ENCODE data around the gene SHROOM2.
"Not testable (repeated sequence)": the region's sequence is repeated elsewhere in the genome, so short reads cannot be mapped to it uniquely, and the experiment has no call there.

SHROOM2 gene

DNA sequence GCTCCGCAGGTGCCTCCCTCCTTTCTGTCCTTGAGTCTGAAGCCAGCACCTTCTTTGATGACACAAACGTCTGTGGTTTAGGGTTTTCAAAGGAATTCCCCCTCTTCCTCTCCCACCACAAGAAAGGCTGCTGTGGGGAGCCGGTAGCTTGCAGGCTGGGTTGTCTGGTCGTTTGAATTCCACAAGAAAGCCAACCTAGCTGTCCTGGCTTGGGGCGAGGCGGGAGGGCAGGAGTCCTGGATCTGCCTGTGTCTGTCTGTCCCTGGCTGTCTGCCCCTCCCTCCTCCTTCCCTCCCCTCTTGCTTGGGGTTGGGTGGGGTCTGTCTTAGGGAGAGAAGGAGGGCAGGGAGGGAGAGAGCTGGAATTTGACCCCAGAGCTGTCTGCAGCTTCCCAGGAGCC, 56.3 kb downstream of the SHROOM2 start:
- DNase-seq, result no peak

- no peak for DNase-seq
Observed at GRCh38 chrX:9844936-9845577, 58.8 kb downstream of the SHROOM2 start.

DNA sequence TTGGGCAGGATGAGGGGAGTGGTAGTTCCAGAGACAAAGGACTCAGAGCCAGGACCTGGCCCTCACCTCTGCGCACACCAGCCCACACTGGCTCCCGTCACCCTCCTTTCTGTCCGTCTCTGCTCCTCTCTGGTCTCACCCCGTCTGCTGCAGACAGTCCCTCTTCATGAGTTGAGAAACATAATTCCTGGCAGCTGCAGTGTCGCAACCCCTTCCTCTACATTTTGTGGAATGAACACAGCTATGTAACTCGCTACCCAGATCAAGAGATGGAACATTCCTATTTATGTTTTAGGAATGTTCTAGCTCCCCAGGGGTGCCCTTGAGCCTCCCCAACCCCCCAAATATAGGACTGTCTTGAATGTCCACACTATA, 59.3 kb downstream of the SHROOM2 start:
- DNase-seq, result no peak

DNA sequence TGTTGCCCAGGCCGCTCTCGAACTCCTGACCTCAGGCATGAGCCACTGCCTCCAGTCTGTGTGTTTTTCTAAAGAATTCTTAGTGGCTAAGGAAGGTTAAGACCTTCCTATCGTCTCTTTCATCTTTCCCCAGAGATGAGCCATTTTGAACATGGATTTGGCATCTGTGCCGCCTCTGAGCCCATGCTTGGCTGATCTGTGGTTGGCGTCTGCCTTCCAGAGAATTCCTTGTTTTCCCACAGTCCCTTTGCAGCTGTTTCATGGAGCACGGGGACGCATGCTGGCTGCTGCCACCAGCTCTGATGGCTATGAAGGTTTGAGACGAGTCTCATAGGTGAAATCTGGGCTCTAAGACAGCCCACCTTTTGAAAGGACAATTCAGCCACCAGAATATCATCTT, 60.4 kb downstream of the SHROOM2 start:
- DNase-seq, result no peak

DNA sequence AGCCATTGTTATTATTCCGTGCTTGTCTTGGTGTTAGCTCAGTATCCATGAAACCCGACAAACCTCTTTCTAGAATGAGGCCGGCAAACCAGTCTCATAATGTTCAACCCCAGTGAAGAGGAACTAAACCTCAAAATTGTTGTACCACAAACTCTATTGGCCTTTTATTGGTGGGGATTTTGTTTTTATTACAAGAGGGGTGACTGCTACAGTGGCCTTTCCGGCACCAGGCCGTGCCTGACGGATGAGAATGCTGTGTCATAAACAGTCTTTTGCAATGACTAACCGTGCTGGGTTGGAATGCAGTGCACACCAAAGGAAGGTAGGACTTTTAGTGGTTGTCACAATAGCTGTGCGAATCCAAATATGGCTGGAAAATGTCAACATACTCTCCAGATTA, 60.8 kb downstream of the SHROOM2 start:
- DNase-seq, result no peak

GRCh38 chrX:9848718-9849479, 62.7 kb downstream of the SHROOM2 start:
- no peak for DNase-seq

DNA sequence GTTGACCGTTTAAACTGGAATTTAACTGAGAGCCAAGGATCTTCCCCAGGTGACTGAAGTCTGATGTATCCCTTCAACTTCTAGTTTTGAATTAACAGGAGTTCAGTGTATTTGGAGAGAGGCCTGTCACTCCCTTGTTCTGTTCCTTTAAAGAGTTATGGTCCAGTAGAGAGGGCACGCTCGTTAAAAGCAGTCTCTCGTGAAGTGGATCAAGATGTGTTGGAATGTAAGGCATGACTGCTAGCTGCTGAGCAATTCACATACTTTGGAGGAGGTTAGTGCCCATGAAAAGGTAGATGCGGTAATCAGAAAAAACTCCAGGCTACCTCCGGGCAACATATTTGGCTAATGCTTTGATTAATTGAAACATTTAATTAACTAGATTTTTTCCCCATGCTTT, 65.7 kb downstream of the SHROOM2 start:
- no peak for DNase-seq

- no peak for DNase-seq
Observed at GRCh38 chrX:9853307-9853706, 67.1 kb downstream of the SHROOM2 start.

GRCh38 chrX:9855561-9856283, 69.5 kb downstream of the SHROOM2 start:
- DNase-seq, result no peak

DNA sequence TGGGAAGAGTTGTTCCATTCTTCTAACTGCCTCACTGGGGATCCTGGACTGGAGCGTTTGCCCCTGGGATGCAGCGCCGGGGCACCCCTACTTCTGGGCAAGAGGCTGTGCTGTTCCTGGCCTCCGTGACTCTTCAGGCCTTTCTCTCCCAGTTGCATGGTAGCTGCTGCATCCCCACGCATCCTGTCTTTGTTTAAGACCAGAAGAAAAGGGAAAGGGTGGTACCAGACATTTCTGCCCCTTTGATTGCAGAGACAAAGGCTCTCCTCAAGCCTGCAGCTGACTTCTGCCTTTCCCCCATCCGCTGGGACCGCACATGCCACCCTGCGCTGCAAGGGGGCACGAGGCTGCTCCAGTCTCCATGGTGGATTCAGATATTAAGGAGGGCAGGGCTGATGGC, 70.4 kb downstream of the SHROOM2 start:
- DNase-seq, result no peak

DNA sequence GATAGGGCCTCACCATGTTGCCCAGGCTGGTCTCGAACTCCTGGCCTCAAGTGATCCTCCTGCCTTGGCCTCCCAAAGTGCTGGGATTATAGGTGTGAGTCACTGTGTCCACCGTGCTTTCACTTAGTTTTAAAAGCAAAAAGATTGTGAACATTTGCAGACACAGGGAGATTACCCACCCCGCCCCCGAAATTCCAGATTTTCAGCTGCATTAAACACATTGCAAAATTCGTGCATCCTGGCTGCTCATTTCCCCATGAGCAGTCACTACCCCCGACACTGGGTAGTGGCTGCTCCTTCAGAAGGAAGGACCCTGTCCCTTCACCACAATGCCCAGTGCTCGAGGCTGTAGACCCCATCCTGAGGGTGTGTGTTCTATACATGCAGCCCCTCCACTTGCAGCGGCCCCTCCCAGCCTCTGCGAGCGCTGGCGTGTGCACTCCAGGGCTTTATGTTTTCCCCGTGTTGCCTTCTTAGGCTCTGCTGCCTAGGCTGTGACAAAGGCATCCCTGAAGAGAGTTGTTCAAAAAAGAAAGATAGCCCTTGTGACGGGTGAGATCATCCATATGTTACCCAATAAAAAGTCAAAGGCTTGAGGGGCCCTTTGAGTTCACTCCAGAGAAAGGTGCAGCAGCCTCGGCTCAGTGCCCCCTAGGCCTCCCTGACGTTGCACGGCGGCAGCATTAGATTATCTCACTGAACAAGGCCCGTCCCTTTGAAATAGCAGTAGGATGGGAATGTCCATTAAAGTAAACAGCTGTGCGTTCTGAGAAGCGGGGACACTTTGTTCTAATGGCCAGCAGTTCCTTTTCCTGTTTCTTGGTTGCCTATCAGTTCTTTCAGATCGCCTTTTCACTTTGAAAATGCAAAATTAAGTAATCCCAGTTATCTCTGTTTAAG, 71.6 kb downstream of the SHROOM2 start:
- DNase-seq, result no peak

GRCh38 chrX:9858684-9859083, 72.5 kb downstream of the SHROOM2 start:
- not testable (repeated sequence) for DNase-seq

DNA sequence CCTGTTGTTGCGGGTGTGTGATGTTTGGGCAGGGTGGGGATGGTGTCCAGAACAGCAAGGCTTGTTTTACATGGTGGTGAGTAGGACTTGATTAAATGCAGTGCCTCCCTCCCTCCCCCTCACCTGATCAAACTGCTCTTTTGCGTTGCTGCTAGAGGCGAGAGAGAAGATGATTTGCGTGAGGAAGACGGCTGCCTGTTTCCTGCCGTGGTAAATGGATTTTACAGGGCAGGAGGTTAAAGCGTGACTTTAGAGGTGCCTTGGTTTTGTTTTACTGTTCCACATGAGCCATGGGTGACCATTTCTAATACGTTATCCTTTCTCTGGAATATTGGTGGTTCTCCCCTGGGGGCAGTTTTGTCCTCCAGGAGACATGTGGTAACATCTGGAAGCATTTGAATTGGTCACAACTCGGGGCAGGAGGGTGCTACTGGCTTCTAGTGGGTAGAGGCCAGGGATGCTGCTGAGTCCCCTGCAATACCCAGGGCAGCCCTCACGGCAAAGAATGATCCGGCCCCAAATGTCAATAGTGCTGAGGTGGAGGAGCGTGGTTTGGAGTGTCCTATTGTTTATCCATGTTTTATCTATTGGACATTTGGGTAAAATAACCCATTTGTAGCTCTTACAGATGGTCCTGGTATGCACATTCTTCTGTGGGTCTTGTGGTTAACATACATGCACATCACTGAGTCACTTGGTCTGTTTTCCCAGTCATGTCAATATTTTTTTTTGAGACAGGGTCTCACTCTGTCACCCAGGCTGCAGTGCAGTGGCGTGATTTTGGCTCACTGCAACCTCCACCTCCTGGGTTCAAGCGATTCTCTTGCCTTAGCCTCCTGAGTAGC, 73.7 kb downstream of the SHROOM2 start:
- DNase-seq, result no peak

DNA sequence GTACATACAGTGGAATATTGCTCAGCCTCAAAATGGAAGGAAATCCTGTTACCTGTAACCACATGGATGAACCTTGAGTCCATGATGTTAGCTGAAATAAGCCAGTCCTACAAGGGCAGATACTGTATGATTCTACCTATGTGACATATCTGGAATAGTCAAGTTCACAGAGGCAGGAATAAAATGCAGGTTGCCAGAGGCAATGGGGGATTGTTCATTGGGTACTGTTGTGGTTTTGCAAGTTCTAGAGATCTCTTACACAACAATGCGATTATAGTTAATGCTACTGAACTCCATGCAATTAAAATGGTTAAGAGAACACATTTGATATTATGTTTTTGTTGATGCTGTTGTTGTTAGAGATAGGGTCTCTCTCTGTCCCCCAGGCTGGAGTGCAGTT, 74.6 kb downstream of the SHROOM2 start:
- DNase-seq, result no peak

DNA sequence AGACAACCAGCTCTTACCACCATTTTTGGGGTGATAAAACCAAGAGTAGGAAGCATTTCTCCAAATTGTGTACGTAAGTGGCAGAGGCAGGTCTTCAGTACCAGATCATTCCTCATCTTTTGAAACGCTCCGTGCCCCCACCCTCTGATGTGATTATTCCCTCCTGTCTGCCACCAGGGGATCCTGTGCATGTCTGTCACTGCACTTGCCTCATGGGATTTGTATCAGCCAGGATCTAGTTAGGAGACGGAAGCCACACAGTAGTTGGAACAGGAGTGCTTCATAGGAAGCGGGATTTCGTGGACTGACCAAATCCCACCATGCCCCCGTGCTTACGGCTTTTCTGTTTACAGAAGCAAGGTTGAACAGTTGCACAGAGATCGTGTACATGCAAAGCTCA, 75.5 kb downstream of the SHROOM2 start:
- no peak for DNase-seq

GRCh38 chrX:9862525-9862924, 76.3 kb downstream of the SHROOM2 start:
- no peak for DNase-seq

DNA sequence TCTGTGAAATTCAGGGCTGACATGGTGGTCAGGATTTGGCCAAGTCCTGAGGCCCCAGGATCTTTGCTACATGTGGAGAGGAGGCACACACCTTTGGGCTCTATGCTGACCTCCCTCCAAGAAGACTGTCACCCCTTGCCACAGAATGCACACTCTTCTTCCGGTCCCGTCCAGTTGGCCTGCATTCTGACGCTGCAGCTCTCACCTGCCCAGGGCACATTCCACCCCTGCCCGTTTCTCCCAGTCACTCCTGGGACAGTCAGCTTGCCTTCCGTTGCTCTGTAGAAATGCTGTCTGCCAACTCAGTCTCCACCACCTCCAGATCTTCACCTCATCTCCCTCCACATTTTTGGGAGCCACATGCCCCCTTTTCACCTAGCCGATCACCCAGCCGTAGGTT, 76.7 kb downstream of the SHROOM2 start:
- no peak for DNase-seq

DNA sequence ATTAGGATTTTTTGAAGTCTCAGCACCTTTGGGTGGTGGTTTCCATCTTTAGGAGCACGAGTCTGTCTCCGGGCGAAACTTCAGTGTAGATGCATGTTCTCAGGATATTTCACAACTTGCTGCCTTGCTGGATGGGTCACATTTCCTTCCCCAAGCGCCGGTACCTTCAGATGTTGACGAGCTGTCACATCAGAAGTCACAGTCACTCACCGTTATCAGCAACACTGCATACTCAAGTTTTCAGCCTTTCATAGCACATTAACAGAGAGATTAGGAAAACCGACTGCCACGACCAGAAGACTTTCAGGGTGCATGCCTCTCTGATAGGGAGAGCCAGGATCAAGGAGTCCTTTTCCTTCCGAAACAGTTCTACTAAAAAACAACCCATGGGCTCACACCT, 77.8 kb downstream of the SHROOM2 start:
- no peak for DNase-seq

- no peak for DNase-seq
Observed at GRCh38 chrX:9865804-9866472, 79.7 kb downstream of the SHROOM2 start.

DNA sequence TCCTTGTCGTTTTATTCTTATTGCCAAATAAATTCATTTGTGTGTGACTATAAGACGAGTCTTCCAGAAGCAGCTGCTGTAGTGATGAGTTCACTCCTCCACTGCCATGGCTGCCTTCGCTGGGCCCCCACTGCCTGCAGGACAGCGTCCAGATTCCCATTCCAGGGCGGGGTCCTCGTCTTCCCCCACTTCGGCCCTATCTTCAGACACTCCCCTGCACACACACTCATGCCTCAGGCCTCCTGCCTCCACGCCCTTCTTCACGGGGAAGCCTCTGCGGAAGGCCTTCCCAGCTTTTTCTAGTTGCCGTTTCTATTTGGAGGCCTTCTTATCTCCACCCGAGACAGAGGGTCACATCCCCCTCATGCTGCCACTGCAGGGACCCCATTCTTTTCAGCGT, 80.4 kb downstream of the SHROOM2 start:
- DNase-seq, result no peak

DNA sequence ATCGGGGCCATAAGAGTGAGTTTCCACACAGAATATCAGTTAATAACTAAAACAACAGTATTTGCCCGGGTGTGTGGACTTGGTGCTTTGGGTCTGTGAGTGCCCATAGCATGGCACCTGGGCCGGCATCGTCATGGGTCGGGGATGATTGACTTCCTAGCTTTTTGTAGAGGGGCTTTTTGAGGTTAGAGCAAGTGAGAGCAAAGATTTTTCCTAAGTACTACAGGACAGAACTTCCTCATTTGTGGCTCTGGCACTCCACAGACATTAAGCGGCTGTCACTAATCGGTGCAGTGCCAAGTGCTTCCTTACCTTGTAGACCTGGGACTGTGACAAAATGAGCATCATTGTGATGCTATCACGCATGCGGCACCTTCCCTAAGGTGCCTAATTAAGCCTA, 81.0 kb downstream of the SHROOM2 start:
- DNase-seq, result peak; percentile 1

DNA sequence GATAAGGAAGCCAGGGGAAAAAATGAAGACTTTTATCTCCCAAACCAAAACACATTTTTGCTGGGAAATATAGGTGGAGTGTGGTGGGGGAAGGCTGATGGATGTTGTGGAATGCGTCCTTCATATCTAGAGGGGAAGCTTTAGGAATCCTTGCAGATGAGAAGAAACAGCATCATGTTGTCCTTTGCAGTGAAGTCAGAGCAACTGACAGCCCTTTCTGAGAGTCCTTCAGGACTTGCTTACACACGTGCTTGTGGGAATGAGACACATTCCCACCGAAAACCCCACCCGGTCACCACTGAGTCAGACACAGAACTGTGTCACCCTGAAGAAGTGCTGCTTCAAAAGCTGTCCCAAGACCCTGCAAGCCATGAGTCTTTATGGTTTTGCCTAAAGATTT, 81.5 kb downstream of the SHROOM2 start:
- no peak for DNase-seq

Measured in suppressor macrophage treated with lipopolysaccharide for 4 hours (primary cell).